GM19099 (cell line): ENCODE results near the gene ODAPH.
A peak's percentile ranks its signal among the peaks of the same experiment; 100 is the strongest.

ENCODE experiments used
- POLR2A ChIP-seq: IDR thresholded peaks from 3 replicates; pipeline ENCODE4 v1.6.1; 2011; ENCODE audit warnings: low read depth; ENCODE audit not compliant: insufficient read length; ENCODE audit errors: extremely low read depth

The ODAPH gene, protein sequence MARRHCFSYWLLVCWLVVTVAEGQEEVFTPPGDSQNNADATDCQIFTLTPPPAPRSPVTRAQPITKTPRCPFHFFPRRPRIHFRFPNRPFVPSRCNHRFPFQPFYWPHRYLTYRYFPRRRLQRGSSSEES

DNA sequence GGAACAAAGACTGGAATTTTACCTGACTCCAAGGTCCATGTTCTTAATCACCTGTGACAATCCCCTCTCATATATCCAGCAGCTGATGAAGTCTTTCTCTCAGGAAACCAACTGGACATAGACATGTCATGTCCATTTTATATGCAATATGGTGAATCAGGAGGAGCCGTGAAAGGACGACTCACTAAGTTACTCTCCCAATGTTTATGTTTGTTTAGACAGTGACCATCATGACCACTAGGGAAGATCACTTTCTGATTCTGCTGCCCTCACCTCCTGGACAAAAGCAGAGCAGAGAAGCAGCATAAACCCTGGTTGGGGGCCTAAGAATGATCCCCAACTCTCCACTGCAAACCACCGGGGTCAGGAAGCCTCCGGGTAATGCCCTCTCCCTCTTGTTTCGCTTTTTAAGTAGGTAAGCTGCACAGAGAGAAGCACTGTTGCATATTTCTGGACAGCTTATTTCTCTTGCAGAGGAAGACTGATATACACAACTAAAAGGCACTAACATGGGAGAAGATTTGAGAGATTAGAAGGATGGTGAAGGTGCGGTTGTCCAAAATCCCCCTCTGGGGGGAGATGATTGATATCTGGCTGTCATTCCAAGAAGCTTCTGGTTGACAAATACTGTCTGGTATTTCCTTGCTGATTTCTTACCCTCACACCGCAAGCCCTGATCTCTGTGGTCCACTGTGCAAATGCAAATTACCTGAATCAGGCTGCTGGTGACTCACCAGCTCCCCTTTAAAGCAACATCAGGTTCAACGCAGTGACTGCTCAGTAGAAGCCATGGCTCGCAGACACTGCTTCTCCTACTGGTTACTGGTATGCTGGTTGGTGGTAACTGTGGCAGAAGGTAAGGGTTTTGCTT lies at the start of gene ODAPH:
Gene ODAPH, plus strand, starts transcription at position 773 of the 871 bp plus-strand sequence. Its CDS starts 17 bp downstream, at position 790.
- TF ChIP-seq POLR2A = no peak

DNA sequence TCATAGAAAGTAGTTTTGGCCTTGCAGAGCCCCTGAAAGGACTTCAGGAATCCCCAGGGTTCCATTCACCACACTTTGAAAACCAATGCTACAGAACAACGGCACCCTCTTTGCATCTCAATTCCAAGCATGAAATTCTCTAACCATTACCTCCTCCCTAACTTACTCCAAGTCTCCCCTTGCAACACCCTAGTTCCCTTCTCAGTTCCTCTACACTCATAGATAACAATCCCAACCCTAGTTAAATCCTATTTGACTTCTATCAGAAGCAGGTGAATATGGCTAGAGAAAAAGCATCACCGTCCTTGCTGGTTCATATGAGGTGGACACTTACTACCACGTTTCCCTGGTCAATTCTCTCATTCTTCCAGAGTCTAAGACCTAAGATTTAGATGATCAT lies 44.0 kb upstream of the ODAPH start:
- TF ChIP-seq POLR2A = no peak

- no peak for TF ChIP-seq POLR2A
These were observed 43.3 kb upstream of the ODAPH start for GRCh38 chr4:75512386-75513211.

GRCh38 chr4:75513526-75514130 lies 42.2 kb upstream of the ODAPH start:
- TF ChIP-seq POLR2A = no peak

GRCh38 chr4:75514131-75514948 lies 41.5 kb upstream of the ODAPH start, which contains the start of the genes RCHY1 and THAP6:
Gene RCHY1, minus strand, starts transcription at chr4:75514403. Its CDS starts 117 bp downstream, at chr4:75514286.
Gene THAP6, plus strand, starts transcription at chr4:75514473. Its CDS starts 980 bp downstream, at chr4:75515453.
- peak; percentile 95 for TF ChIP-seq POLR2A

GRCh38 chr4:75514949-75515612 lies 40.8 kb upstream of the ODAPH start:
- no peak for TF ChIP-seq POLR2A

GRCh38 chr4:75516144-75516543 lies 39.7 kb upstream of the ODAPH start:
- TF ChIP-seq POLR2A = no peak

GRCh38 chr4:75525086-75525485 lies 30.8 kb upstream of the ODAPH start:
- TF ChIP-seq POLR2A = no peak

- no peak for TF ChIP-seq POLR2A
These were observed 30.0 kb upstream of the ODAPH start for GRCh38 chr4:75525910-75526309.

DNA sequence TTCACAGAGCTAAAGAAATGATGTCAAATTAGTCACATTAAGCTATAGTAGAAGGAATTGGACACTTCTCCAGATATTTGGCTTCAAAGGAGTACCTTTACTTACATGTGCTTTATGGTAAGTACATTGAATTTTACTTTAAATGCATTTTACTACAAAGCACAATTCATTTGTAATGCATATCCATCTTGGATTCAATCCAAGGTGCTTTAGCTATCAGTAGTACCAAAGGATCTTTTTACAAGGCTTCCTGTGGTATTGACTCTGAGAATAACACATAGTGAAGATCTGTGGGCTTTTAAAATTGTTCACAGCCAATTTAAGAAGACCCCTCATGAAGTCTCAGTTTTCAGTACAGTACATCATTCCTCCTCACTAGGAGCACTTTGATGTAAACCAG lies 28.4 kb upstream of the ODAPH start:
- TF ChIP-seq POLR2A = no peak

- no peak for TF ChIP-seq POLR2A
These were observed 25.1 kb upstream of the ODAPH start for GRCh38 chr4:75530556-75531322.

GRCh38 chr4:75542824-75543223 lies 13.0 kb upstream of the ODAPH start:
- TF ChIP-seq POLR2A = no peak

GRCh38 chr4:75544870-75545269 lies 11.0 kb upstream of the ODAPH start:
- TF ChIP-seq POLR2A = no peak
